OCI-LY7 (cell line): Measurements from ENCODE around the gene PPP2R3C. TPM values are rescaled to one million over a fixed set of nuclear protein-coding genes. Genes with fewer than 3 reads are reported as not detected.
"Not testable (repeated sequence)": the region's sequence is repeated elsewhere in the genome, so short reads cannot be mapped to it uniquely, and the experiment has no call there.

Experiments
- BruUV-seq: library from RNA; stranded (reverse); fragments of 400-500 nt; replicated peaks from 2 replicates; lab custom pipeline; 2021; lab: Mats Ljungman, UMichigan
- CTCF ChIA-PET: fragments of 300-600 bp; sonication (Branson Sonifier 250); formaldehyde crosslinking; loops from one replicate; lab custom pipeline; 2022; ENCODE audit warnings: antibody characterized with exemption; ENCODE audit not compliant: unreplicated experiment; lab: Charles Lee
- POLR2A ChIA-PET: fragments of 300-600 bp; sonication (Branson Sonifier 250); formaldehyde crosslinking; loops from one replicate; lab custom pipeline; 2022; ENCODE audit warnings: antibody characterized with exemption; lab: Charles Lee
- DNase-seq: peaks from one replicate; pipeline ENCODE4 v3.0.0-alpha.2; 2015; ENCODE audit warnings: low spot score
- H2AFZ ChIP-seq: fragments of 200-600 bp; sonication (generic), shearing (Covaris generic); 2 replicates; pipeline ENCODE4 v1.6.1; 2014; ENCODE audit warnings: mild to moderate bottlenecking, antibody characterized with exemption, low read length, moderate library complexity
- H3K27ac ChIP-seq: fragments of 200-600 bp; sonication (generic); 2 replicates; pipeline ENCODE4 v1.5.1; 2014; ENCODE audit warnings: mixed run types, low read depth, mild to moderate bottlenecking, moderate library complexity, low read length, inconsistent platforms; ENCODE audit not compliant: poor library complexity, severe bottlenecking
- H3K36me3 ChIP-seq: fragments of 200-600 bp; sonication (generic); 2 replicates; pipeline ENCODE4 v1.6.1; 2014; ENCODE audit warnings: mild to moderate bottlenecking, antibody characterized with exemption, low read length, moderate library complexity, mixed read lengths; ENCODE audit not compliant: insufficient read depth
- H3K4me1 ChIP-seq: fragments of 200-600 bp; sonication (generic); 2 replicates; pipeline ENCODE4 v1.5.1; 2014; ENCODE audit warnings: mild to moderate bottlenecking, low read length; ENCODE audit not compliant: insufficient read depth, poor library complexity, severe bottlenecking
- H3K4me2 ChIP-seq: fragments of 200-600 bp; sonication (generic); 2 replicates; pipeline ENCODE4 v1.6.1; 2014; ENCODE audit warnings: mild to moderate bottlenecking, low read length
- H3K4me3 ChIP-seq: fragments of 200-600 bp; sonication (generic); 2 replicates; pipeline ENCODE4 v1.5.1; 2014; ENCODE audit warnings: mild to moderate bottlenecking, low read depth, low read length; ENCODE audit not compliant: poor library complexity, severe bottlenecking
- H3K79me2 ChIP-seq: fragments of 200-600 bp; sonication (generic); 2 replicates; pipeline ENCODE4 v1.6.1; 2016; ENCODE audit warnings: low read depth, mild to moderate bottlenecking, low read length, moderate library complexity, mixed read lengths; ENCODE audit not compliant: insufficient read depth
- H3K9me2 ChIP-seq: fragments of 200-600 bp; sonication (generic); 2 replicates; pipeline ENCODE4 v1.6.1; 2016; ENCODE audit warnings: mild to moderate bottlenecking, low read length, mixed read lengths; ENCODE audit not compliant: insufficient read depth
- H3K9me3 ChIP-seq: fragments of 200-600 bp; sonication (generic); 2 replicates; pipeline ENCODE4 v1.6.1; 2014; ENCODE audit warnings: mild to moderate bottlenecking, mixed run types, low read length, mixed read lengths
- H4K20me1 ChIP-seq: fragments of 200-600 bp; sonication (generic); 2 replicates; pipeline ENCODE4 v1.6.1; 2014; ENCODE audit warnings: mild to moderate bottlenecking, antibody characterized with exemption, low read length, moderate library complexity, mixed read lengths; ENCODE audit not compliant: insufficient read depth
- EZH2phosphoT487 ChIP-seq: fragments of 200-600 bp; sonication (generic); IDR thresholded peaks from 2 replicates; pipeline ENCODE4 v1.6.1; 2018; ENCODE audit warnings: low read depth, borderline replicate concordance, mild to moderate bottlenecking, mixed run types, antibody characterized with exemption, low read length, moderate library complexity, mixed read lengths
- intact Hi-C: fragments of 100-400 bp; cut with micrococcal nuclease; formaldehyde crosslinking; loops from one replicate; pipeline ENCODE4 v1.10.0; 2022; ENCODE audit not compliant: unreplicated experiment
- total RNA-seq, 2 experiments: library from RNA; depleted of rRNA in 1 of 2; stranded (reverse); fragments of >200 nt in 1 of 2; shearing (Covaris generic) in 1 of 2; gene quantifications; 2 replicates each; pipeline ENCODE4 v1.2.3, GENCODE V29; 2014 to 2022
- TF ChIP-seq, protein P1 (sequence below): fragments of 200-600 bp; sonication (generic); conservative IDR thresholded peaks from 2 replicates; pipeline ENCODE4 v1.5.1; 2014; ENCODE audit warnings: mild to moderate bottlenecking, antibody characterized with exemption, low read length, moderate library complexity, mixed read lengths

The PPP2R3C gene
- total RNA-seq, 2 experiments from 2014 or later, result 47.4 to 50.8 TPM

DNA sequence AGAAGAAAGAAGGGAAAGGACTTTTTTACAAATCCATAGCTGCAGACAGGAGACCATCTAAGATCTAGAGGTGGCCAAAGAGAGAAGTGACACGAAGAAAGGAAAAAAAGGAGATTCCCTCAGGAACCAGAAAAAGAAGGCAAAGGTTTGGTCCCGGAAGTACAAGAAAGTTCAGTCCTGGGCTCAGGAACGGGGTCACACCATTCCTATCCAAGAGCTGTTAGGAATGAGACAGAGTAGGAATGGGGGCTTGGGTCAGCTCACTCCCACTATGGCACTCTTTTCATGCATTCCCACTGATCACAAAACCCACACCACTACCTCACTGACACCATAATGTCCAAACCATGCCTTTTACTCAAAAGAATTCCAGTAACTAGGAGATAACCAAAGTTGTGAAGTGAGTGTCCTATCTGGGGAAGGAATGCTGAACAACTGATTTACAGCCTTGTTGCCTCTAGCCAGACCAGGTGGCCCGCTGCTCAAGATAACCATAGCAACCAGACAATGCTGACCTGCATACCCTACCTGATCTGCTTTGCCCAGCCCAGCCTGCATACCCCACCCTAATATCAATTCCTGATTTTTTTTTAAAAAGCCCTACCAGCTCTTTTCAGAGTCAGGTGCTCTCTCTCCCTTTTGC lies 8.4 kb downstream of the PPP2R3C start:
- H2AFZ ChIP-seq, result no peak overlapping the region
- peaks cover 19% of the 10 kb centered on the region for H3K9me3 ChIP-seq
- H3K4me1 ChIP-seq, result no peaks in the 10 kb centered on the region
- H4K20me1 ChIP-seq, result no peaks in the 10 kb centered on the region
- H3K27ac ChIP-seq, result no peak overlapping the region
- 0 out of 2 replicates have a peak, but pooled peaks cover 3% of the 10 kb centered on the region for H3K79me2 ChIP-seq
- BruUV-seq, result no TSS peak
- H3K9me2 ChIP-seq, result no peaks in the 10 kb centered on the region
- H3K4me2 ChIP-seq, result no peak overlapping the region
- TF ChIP-seq, protein P1, sequence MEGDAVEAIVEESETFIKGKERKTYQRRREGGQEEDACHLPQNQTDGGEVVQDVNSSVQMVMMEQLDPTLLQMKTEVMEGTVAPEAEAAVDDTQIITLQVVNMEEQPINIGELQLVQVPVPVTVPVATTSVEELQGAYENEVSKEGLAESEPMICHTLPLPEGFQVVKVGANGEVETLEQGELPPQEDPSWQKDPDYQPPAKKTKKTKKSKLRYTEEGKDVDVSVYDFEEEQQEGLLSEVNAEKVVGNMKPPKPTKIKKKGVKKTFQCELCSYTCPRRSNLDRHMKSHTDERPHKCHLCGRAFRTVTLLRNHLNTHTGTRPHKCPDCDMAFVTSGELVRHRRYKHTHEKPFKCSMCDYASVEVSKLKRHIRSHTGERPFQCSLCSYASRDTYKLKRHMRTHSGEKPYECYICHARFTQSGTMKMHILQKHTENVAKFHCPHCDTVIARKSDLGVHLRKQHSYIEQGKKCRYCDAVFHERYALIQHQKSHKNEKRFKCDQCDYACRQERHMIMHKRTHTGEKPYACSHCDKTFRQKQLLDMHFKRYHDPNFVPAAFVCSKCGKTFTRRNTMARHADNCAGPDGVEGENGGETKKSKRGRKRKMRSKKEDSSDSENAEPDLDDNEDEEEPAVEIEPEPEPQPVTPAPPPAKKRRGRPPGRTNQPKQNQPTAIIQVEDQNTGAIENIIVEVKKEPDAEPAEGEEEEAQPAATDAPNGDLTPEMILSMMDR, result no peak
- no peak for TF ChIP-seq EZH2phosphoT487
- H3K4me3 ChIP-seq, result no peak overlapping the region
- CTCF ChIA-PET, result no interaction called here
- POLR2A ChIA-PET, result no interaction called here
- intact Hi-C loops, result no loop called here
- no peak for DNase-seq
- peaks cover 70% of the 10 kb centered on the region for H3K36me3 ChIP-seq

GRCh38 chr14:35112641-35113040 lies 9.1 kb downstream of the PPP2R3C start:
- no TSS peak for BruUV-seq
- POLR2A ChIA-PET, result no interaction called here
- no peak overlapping the region for H3K4me3 ChIP-seq

DNA sequence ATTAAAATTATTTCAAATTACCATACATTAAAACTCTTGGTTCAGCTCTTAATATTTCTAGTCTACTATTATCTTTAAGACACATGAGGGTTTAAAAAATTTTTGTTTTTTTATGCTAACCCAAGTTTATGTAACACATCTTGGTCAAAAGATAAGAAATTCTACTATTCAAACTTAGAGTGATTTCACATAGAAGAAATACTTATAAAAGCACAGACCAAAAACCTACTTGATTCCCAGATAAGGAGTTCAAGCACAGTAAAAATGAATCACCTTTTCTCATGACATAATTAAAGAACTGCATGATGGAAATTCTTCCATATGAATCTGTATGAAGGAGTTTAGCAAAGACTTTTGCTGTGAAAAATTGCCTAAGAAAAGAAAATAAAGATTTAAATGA lies 13.9 kb downstream of the PPP2R3C start:
- BruUV-seq, result no TSS peak
- Histone ChIP-seq H3K79me2 (no peaks in the 10 kb centered on the region), H3K27ac (no peak overlapping the region), H3K36me3 (peaks cover 72% of the 10 kb centered on the region), H3K4me3 (no peak overlapping the region), H3K4me2 (no peak overlapping the region), H2AFZ (no peak overlapping the region), H3K9me3 (peaks cover 15% of the 10 kb centered on the region), H3K9me2 (no peaks in the 10 kb centered on the region), H4K20me1 (no peaks in the 10 kb centered on the region), H3K4me1 (no peaks in the 10 kb centered on the region)
- intact Hi-C loops, result no loop called here
- ChIA-PET CTCF (no interaction called here), POLR2A (no interaction called here)
- TF ChIP-seq, protein P1, result no peak
- no peak for TF ChIP-seq EZH2phosphoT487
- DNase-seq, result no peak

More at GRCh38 chr14:35112641-35113040, 9.1 kb downstream of the PPP2R3C start:
- peaks cover 19% of the 10 kb centered on the region for H3K9me3 ChIP-seq
- H3K4me1 ChIP-seq, result no peaks in the 10 kb centered on the region
- TF ChIP-seq EZH2phosphoT487, result no peak
- TF ChIP-seq, protein P1, result no peak
- CTCF ChIA-PET, result no interaction called here
- no peak for DNase-seq
- peaks cover 78% of the 10 kb centered on the region for H3K36me3 ChIP-seq
- H4K20me1 ChIP-seq, result no peaks in the 10 kb centered on the region
- no peak overlapping the region for H3K27ac ChIP-seq
- no peak overlapping the region for H3K4me2 ChIP-seq
- H2AFZ ChIP-seq, result no peak overlapping the region
- 0 out of 2 replicates have a peak, but pooled peaks cover 3% of the 10 kb centered on the region for H3K79me2 ChIP-seq
- H3K9me2 ChIP-seq, result no peaks in the 10 kb centered on the region
- intact Hi-C loops, result no loop called here

- H2AFZ ChIP-seq, H3K9me2 ChIP-seq, BruUV-seq, H3K4me1 ChIP-seq, H3K4me2 ChIP-seq, H4K20me1 ChIP-seq, DNase-seq, H3K4me3 ChIP-seq, H3K79me2 ChIP-seq, H3K27ac ChIP-seq, intact Hi-C loops, CTCF ChIA-PET, H3K9me3 ChIP-seq: not testable (repeated sequence)
- POLR2A ChIA-PET, result interaction anchor here (0.6 to 1.8 kb wide), 4 partner anchors 17 to 138 kb away, joined by 3 read pairs; no protein-coding TSS in a partner anchor
- H3K36me3 ChIP-seq, result peaks cover 92% of the 10 kb centered on the region
These were observed 27.1 kb downstream of the PPP2R3C start for GRCh38 chr14:35094645-35095044.
